ENCODE data around the gene C1QTNF5. TPM values are rescaled to one million over a fixed set of nuclear protein-coding genes. Genes with fewer than 3 reads are reported as not detected.

C1QTNF5 gene
- total RNA-seq, 1 experiment from 2014 or later: not detected

- ChIA-PET RAD21 (ENCODE audit: low non-redundant PET in 1 of 2, low total read pairs in 2 of 2, uncharacterized antibody in 2 of 2, unreplicated experiment in 2 of 2) (no interaction called here), CTCF (no interaction called here), POLR2A (no interaction called here)
- H3K27ac ChIP-seq (ENCODE audit: low read depth, low read length): no peak overlapping the region
- no peaks in the 10 kb centered on the region for H3K27me3 ChIP-seq (ENCODE audit: insufficient read depth, low read length)
- H4K20me1 ChIP-seq (ENCODE audit: insufficient read depth): no peaks in the 10 kb centered on the region
- H2AFZ ChIP-seq (ENCODE audit: low read depth, low read length, poor library complexity, severe bottlenecking): no peak overlapping the region
- no peaks in the 10 kb centered on the region for H3K9me3 ChIP-seq (ENCODE audit: control insufficient read depth in 1 of 2, insufficient read depth in 1 of 2, low read depth in 1 of 2, low read length in 2 of 2)
- TF ChIP-seq YY1 (IDR thresholded peaks at IDR 0.05; ENCODE audit: extremely low read depth, insufficient replicate concordance, low read depth, low read length) (no peak), POLR2AphosphoS5 (IDR thresholded peaks at IDR 0.05; ENCODE audit: low read depth, low read length) (no peak), SRF (IDR thresholded peaks at IDR 0.05; ENCODE audit: low read depth) (no peak), EGR1 (IDR thresholded peaks at IDR 0.05; ENCODE audit: low read depth) (no peak), FOSL1 (IDR thresholded peaks at IDR 0.05; ENCODE audit: low read depth) (no peak), TCF7L2 (IDR thresholded peaks at IDR 0.05; ENCODE audit: borderline replicate concordance, extremely low read depth, insufficient read depth, insufficient read length) (no peak), SP1 (IDR thresholded peaks at IDR 0.05; ENCODE audit: low read depth) (no peak), CEBPB (IDR thresholded peaks at IDR 0.05; ENCODE audit: low read depth) (no peak), SIN3A (IDR thresholded peaks at IDR 0.05; ENCODE audit: low read depth) (no peak), EZH2phosphoT487 (IDR thresholded peaks at IDR 0.05; ENCODE audit: borderline replicate concordance) (no peak), ZNF274 (IDR thresholded peaks at IDR 0.05; ENCODE audit: low read depth, low read length) (no peak), ELF1 (IDR thresholded peaks at IDR 0.05; ENCODE audit: borderline replicate concordance, low read depth) (no peak), CBX3 (IDR thresholded peaks at IDR 0.05; ENCODE audit: low read depth) (no peak), REST (IDR thresholded peaks at IDR 0.05; ENCODE audit: low read depth) (no peak), ZFX (IDR thresholded peaks at IDR 0.05) (no peak), RAD21 (IDR thresholded peaks at IDR 0.05; ENCODE audit: low read depth) (no peak), ATF3 (IDR thresholded peaks at IDR 0.05) (no peak)
- TF ChIP-seq, protein P1, sequence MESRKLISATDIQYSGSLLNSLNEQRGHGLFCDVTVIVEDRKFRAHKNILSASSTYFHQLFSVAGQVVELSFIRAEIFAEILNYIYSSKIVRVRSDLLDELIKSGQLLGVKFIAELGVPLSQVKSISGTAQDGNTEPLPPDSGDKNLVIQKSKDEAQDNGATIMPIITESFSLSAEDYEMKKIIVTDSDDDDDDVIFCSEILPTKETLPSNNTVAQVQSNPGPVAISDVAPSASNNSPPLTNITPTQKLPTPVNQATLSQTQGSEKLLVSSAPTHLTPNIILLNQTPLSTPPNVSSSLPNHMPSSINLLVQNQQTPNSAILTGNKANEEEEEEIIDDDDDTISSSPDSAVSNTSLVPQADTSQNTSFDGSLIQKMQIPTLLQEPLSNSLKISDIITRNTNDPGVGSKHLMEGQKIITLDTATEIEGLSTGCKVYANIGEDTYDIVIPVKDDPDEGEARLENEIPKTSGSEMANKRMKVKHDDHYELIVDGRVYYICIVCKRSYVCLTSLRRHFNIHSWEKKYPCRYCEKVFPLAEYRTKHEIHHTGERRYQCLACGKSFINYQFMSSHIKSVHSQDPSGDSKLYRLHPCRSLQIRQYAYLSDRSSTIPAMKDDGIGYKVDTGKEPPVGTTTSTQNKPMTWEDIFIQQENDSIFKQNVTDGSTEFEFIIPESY (IDR thresholded peaks at IDR 0.05; ENCODE audit: extremely low read depth, insufficient replicate concordance, low read length): no peak
- TF ChIP-seq, protein P2, sequence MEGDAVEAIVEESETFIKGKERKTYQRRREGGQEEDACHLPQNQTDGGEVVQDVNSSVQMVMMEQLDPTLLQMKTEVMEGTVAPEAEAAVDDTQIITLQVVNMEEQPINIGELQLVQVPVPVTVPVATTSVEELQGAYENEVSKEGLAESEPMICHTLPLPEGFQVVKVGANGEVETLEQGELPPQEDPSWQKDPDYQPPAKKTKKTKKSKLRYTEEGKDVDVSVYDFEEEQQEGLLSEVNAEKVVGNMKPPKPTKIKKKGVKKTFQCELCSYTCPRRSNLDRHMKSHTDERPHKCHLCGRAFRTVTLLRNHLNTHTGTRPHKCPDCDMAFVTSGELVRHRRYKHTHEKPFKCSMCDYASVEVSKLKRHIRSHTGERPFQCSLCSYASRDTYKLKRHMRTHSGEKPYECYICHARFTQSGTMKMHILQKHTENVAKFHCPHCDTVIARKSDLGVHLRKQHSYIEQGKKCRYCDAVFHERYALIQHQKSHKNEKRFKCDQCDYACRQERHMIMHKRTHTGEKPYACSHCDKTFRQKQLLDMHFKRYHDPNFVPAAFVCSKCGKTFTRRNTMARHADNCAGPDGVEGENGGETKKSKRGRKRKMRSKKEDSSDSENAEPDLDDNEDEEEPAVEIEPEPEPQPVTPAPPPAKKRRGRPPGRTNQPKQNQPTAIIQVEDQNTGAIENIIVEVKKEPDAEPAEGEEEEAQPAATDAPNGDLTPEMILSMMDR (IDR thresholded peaks at IDR 0.05 in 2 of 3, conservative IDR thresholded peaks at IDR 0.05 in 1 of 3; ENCODE audit: borderline replicate concordance in 1 of 3, insufficient read depth in 1 of 3, low read depth in 2 of 3, low read length in 2 of 3): no peak
- no peak for DNase-seq (ENCODE audit: low read depth, low spot score)
- H3K79me2 ChIP-seq (ENCODE audit: insufficient read depth, low read length): no peaks in the 10 kb centered on the region
- H3K36me3 ChIP-seq (ENCODE audit: control insufficient read depth in 1 of 2, insufficient read depth in 2 of 2, low read length in 2 of 2): no peaks in the 10 kb centered on the region
- no peaks in the 10 kb centered on the region for H3K9me2 ChIP-seq (ENCODE audit: insufficient read depth)
- H3K9ac ChIP-seq (ENCODE audit: low read length): no peak overlapping the region
- intact Hi-C loops (cut with micrococcal nuclease): no loop called here
- no peak for ATAC-seq
- H3K4me3 ChIP-seq (replicated peaks in 1 of 2; ENCODE audit: low read depth in 1 of 2, low read length in 2 of 2): no peak overlapping the region
- H3K4me2 ChIP-seq (ENCODE audit: low read length): no peak overlapping the region
- H3K4me1 ChIP-seq (ENCODE audit: control insufficient read depth in 1 of 2, insufficient read depth in 2 of 2, low read length in 2 of 2): no peaks in the 10 kb centered on the region
- no TSS peak for BruUV-seq (replicated peaks)
These were observed 47.4 kb upstream of the C1QTNF5 start for GRCh38 chr11:119388103-119388502.
